ENCODE data around the gene A2M.

DNA sequence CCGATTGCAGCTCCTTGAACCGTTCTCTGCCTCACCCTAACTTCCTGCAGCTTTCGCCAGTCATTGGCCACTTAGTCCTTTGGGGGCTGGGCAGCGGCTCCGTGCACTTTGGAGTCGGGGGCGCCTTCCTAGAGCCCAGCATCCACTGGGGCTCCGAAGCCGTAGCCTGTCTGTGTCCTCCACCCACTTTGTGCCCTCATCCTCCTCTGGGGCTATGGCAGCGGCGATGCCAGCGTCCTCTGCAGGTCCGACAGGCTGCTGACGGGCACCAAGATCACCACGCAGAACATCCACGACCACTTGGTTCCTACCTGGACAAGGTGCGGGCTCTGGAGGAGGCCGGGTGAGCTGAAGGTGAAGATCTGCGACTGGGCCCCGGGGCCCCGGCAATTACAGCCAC lies 11.8 kb upstream of the A2M start:
- TF ChIP-seq POLR2A (IDR thresholded peaks at IDR 0.05; ENCODE audit: low read depth, low read length): no peak
- TF ChIP-seq, protein P1, sequence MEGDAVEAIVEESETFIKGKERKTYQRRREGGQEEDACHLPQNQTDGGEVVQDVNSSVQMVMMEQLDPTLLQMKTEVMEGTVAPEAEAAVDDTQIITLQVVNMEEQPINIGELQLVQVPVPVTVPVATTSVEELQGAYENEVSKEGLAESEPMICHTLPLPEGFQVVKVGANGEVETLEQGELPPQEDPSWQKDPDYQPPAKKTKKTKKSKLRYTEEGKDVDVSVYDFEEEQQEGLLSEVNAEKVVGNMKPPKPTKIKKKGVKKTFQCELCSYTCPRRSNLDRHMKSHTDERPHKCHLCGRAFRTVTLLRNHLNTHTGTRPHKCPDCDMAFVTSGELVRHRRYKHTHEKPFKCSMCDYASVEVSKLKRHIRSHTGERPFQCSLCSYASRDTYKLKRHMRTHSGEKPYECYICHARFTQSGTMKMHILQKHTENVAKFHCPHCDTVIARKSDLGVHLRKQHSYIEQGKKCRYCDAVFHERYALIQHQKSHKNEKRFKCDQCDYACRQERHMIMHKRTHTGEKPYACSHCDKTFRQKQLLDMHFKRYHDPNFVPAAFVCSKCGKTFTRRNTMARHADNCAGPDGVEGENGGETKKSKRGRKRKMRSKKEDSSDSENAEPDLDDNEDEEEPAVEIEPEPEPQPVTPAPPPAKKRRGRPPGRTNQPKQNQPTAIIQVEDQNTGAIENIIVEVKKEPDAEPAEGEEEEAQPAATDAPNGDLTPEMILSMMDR (conservative IDR thresholded peaks at IDR 0.05; ENCODE audit: low read depth, low read length): no peak
- no peak for TF ChIP-seq MXI1 (IDR thresholded peaks at IDR 0.05; ENCODE audit: borderline replicate concordance, low read depth, low read length)
- no peak for TF ChIP-seq ELK1 (IDR thresholded peaks at IDR 0.05; ENCODE audit: borderline replicate concordance, low read depth, low read length)
- no peak for TF ChIP-seq RAD21 (IDR thresholded peaks at IDR 0.05; ENCODE audit: low read length)
- no peak for TF ChIP-seq CEBPB (IDR thresholded peaks at IDR 0.05; ENCODE audit: low read depth, low read length)
- no peak for TF ChIP-seq SMC3 (IDR thresholded peaks at IDR 0.05; ENCODE audit: low read depth, low read length)
- TF ChIP-seq CHD1 (IDR thresholded peaks at IDR 0.05; ENCODE audit: low read depth, low read length): no peak
- TF ChIP-seq RFX5 (IDR thresholded peaks at IDR 0.05; ENCODE audit: low read depth, low read length): no peak
- no peak for TF ChIP-seq BHLHE40 (IDR thresholded peaks at IDR 0.05; ENCODE audit: low read depth, low read length)
- TF ChIP-seq USF2 (IDR thresholded peaks at IDR 0.05; ENCODE audit: low read depth, low read length): no peak
- no peak for TF ChIP-seq MAZ (IDR thresholded peaks at IDR 0.05; ENCODE audit: borderline replicate concordance, low read depth, low read length)
- TF ChIP-seq FOS (IDR thresholded peaks at IDR 0.05; ENCODE audit: low read depth, low read length): no peak
